OCI-LY7 (cell line): ENCODE data around the gene COP1.

ENCODE experiments used
- EZH2phosphoT487 ChIP-seq: fragments of 200-600 bp; sonication (generic); IDR thresholded peaks from 2 replicates; pipeline ENCODE4 v1.6.1; 2018; ENCODE audit warnings: low read depth, borderline replicate concordance, mild to moderate bottlenecking, mixed run types, antibody characterized with exemption, low read length, moderate library complexity, mixed read lengths
- TF ChIP-seq, protein P1 (sequence below): fragments of 200-600 bp; sonication (generic); conservative IDR thresholded peaks from 2 replicates; pipeline ENCODE4 v1.5.1; 2014; ENCODE audit warnings: mild to moderate bottlenecking, antibody characterized with exemption, low read length, moderate library complexity, mixed read lengths

DNA sequence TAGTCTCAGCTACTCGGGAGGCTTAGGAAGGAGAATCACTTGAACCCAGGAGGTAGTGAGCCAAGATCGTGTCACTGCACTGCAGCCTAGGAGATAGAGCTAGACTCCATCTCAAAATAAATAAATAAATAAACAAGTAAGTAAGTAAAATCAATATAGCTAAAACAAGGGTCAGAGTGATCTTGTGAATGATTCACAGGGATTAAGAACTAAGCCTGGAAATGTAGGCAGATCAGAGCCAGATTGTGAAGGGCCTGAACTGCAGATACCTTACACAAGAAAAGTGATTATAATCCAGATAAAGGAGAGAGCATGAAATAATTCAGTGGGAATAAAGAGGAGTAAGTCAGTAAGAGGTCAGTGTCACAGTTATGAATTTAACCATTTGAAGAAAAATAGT, 41.5 kb downstream of the COP1 start:
- TF ChIP-seq, protein P1, sequence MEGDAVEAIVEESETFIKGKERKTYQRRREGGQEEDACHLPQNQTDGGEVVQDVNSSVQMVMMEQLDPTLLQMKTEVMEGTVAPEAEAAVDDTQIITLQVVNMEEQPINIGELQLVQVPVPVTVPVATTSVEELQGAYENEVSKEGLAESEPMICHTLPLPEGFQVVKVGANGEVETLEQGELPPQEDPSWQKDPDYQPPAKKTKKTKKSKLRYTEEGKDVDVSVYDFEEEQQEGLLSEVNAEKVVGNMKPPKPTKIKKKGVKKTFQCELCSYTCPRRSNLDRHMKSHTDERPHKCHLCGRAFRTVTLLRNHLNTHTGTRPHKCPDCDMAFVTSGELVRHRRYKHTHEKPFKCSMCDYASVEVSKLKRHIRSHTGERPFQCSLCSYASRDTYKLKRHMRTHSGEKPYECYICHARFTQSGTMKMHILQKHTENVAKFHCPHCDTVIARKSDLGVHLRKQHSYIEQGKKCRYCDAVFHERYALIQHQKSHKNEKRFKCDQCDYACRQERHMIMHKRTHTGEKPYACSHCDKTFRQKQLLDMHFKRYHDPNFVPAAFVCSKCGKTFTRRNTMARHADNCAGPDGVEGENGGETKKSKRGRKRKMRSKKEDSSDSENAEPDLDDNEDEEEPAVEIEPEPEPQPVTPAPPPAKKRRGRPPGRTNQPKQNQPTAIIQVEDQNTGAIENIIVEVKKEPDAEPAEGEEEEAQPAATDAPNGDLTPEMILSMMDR, result no peak
- no peak for TF ChIP-seq EZH2phosphoT487
